Breast epithelium (tissue), 4 donors: ENCODE results near the gene EIPR1. TPM values are rescaled to one million over a fixed set of nuclear protein-coding genes. Genes with fewer than 3 reads are reported as not detected.

ENCODE experiments used
- DNase-seq, 2 donors: peaks; one replicate each; pipeline ENCODE4 v3.0.0-alpha.2; 2019; ENCODE audit warnings: low spot score in 2 of 2
- H3K27ac ChIP-seq, 2 donors: fragments of 200-600 bp; sonication (generic) in 1 of 2; one replicate each; pipeline ENCODE4 v1.5.1; 2016 to 2019; ENCODE audit warnings: mild to moderate bottlenecking in 1 of 2
- H3K27me3 ChIP-seq, 2 donors: fragments of 200-600 bp; sonication (generic) in 1 of 2; one replicate each; pipeline versions ENCODE4 v1.5.1 to v1.6.0; 2017 to 2019; ENCODE audit warnings: control low read depth in 1 of 2, mild to moderate bottlenecking in 1 of 2
- H3K36me3 ChIP-seq: fragments of 200-600 bp; one replicate; pipeline ENCODE4 v1.5.1; 2019
- H3K4me1 ChIP-seq, 2 donors: fragments of 200-600 bp; sonication (generic); one replicate each; pipeline ENCODE4 v1.5.1; 2016 to 2019; ENCODE audit warnings: control low read depth in 1 of 2
- H3K4me3 ChIP-seq, 3 donors: fragments of 200-600 bp; sonication (generic); 1 replicate in 2 of 3; 2 replicates in 1 of 3; pipeline ENCODE4 v1.5.1; 2016 to 2019; ENCODE audit warnings: mild to moderate bottlenecking in 3 of 3, moderate library complexity in 2 of 3
- H3K9me3 ChIP-seq, 2 donors: fragments of 200-600 bp; sonication (generic) in 1 of 2; one replicate each; pipeline ENCODE4 v1.5.1; 2016 to 2019; ENCODE audit warnings: control low read depth in 1 of 2
- POLR2A ChIP-seq: fragments of 450-650 bp; IDR thresholded peaks from one replicate; pipeline ENCODE4 v1.6.1; 2016; ENCODE audit warnings: antibody characterized with exemption, mild to moderate bottlenecking, moderate library complexity
- POLR2AphosphoS5 ChIP-seq, 3 donors: sonication (generic); formaldehyde crosslinking; IDR thresholded peaks; one replicate each; pipeline ENCODE4 v1.6.1; 2017; ENCODE audit warnings: antibody characterized with exemption in 3 of 3
- intact Hi-C: fragments of 100-400 bp; cut with DNase I; formaldehyde crosslinking; loops from one replicate; pipeline ENCODE4 v1.15.1; 2023; ENCODE audit warnings: low total_unique reads
- total RNA-seq, 3 donors: library from RNA; depleted of rRNA; stranded (reverse); fragments of >200 nt; gene quantifications; one replicate each; pipeline ENCODE4 v1.1.0, GENCODE V29; 2016
- TF ChIP-seq, protein P1 (sequence below), 3 donors: fragments of 450-650 bp; IDR thresholded peaks; one replicate each; pipeline ENCODE4 v1.5.1; 2016 to 2017; ENCODE audit warnings: antibody characterized with exemption in 3 of 3, mild to moderate bottlenecking in 3 of 3, moderate library complexity in 3 of 3

EIPR1 gene
- total RNA-seq, 3 donors from 2014 or later = 12.8 to 31.0 (median 23.3) TPM

DNA sequence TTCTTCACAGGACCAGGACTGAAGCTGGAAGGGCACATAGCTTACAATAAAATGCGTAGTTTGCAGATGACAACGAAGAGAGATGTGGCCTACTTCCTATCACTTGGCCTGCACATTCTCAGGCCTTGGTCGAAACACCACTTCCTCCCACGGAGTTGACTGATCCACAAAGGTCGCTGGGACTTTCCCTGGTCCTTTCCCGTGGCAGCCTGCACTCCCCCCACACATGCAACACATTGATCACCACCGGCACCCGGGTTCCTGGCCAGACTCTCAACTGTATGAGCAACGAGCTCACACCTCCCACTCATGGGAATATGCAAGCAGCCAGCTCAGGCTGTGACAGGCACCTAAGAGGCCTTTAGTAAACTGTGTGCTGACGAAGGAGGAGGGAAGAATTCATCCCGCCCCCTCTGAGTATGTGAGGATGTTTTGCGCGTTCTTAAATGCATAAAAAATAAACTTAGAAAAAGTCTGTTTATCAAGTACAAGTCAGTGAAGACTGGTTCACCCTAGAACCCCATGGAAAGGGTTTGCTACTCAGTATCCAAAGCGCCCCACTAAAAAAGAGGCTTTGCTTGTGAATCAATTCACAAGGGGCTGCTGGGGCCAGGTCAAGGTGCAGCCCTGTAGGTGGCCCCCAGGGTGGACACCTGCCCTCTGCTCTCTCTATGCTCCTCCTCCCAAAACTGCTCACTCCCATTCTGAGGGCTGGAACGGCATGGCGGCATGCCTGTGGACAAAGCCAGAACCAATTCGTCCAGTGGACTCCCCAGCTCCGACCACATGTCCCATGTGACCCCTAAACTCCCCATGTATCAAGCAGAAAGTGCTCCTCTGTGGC, 154.3 kb downstream of the EIPR1 start:
- TF ChIP-seq, protein P1, sequence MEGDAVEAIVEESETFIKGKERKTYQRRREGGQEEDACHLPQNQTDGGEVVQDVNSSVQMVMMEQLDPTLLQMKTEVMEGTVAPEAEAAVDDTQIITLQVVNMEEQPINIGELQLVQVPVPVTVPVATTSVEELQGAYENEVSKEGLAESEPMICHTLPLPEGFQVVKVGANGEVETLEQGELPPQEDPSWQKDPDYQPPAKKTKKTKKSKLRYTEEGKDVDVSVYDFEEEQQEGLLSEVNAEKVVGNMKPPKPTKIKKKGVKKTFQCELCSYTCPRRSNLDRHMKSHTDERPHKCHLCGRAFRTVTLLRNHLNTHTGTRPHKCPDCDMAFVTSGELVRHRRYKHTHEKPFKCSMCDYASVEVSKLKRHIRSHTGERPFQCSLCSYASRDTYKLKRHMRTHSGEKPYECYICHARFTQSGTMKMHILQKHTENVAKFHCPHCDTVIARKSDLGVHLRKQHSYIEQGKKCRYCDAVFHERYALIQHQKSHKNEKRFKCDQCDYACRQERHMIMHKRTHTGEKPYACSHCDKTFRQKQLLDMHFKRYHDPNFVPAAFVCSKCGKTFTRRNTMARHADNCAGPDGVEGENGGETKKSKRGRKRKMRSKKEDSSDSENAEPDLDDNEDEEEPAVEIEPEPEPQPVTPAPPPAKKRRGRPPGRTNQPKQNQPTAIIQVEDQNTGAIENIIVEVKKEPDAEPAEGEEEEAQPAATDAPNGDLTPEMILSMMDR (IDR thresholded peaks at IDR 0.05) = no peak
- no peak for TF ChIP-seq POLR2A
- TF ChIP-seq POLR2AphosphoS5 (IDR thresholded peaks at IDR 0.05) = no peak
- intact Hi-C loops = no loop called here
- H3K4me3 ChIP-seq = no peak overlapping the region

GRCh38 chr2:3222636-3223035, 155.0 kb downstream of the EIPR1 start:
- Histone ChIP-seq H3K9me3 (peaks cover 0 to 20% of the 10 kb centered on the region in 2 donors), H3K36me3 (no peaks in the 10 kb centered on the region), H3K27ac (peak overlapping the region; percentile 36 to 74), H3K4me3 (no peak overlapping the region), H3K4me1 (no peaks in the 10 kb centered on the region), H3K27me3 (no peaks in the 10 kb centered on the region)
- intact Hi-C loops = no loop called here
- DNase-seq = peak; percentile 41 to 70
- TF ChIP-seq POLR2AphosphoS5 (IDR thresholded peaks at IDR 0.05) (no peak), POLR2A (no peak)
- TF ChIP-seq, protein P1 (IDR thresholded peaks at IDR 0.05) = no peak

More for the DNA sequence above, 154.3 kb downstream of the EIPR1 start:
- no peak for DNase-seq
- Histone ChIP-seq H3K4me1 (no peaks in the 10 kb centered on the region), H3K36me3 (no peaks in the 10 kb centered on the region), H3K27ac (peak overlapping the region; percentile 36 to 74), H3K9me3 (peaks cover 0 to 26% of the 10 kb centered on the region in 2 donors), H3K27me3 (no peaks in the 10 kb centered on the region)

DNA sequence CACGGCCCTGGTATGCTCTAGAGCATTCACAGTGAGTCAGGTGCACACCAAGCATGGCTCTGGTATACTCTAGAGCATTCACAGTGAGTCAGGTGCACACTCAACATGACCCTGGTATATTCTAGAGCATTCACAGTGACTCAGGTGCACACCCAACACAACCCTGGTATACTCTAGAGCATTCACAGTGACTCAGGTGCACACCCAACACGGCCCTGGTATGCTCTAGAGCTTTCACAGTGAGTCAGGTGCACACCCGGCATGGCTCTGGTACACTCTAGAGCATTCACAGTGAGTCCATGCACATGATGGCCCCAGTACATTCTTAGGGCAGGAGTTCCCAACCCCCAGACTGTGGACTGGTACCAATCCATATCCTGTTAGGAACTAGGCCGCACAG, 158.1 kb downstream of the EIPR1 start:
- H3K27me3 ChIP-seq = no peaks in the 10 kb centered on the region
- H3K9me3 ChIP-seq = peaks cover 0 to 15% of the 10 kb centered on the region in 2 donors
- TF ChIP-seq, protein P1 (IDR thresholded peaks at IDR 0.05) = no peak
- TF ChIP-seq POLR2AphosphoS5 (IDR thresholded peaks at IDR 0.05) = no peak
- no peak for TF ChIP-seq POLR2A
- no peaks in the 10 kb centered on the region for H3K36me3 ChIP-seq
- no peak for DNase-seq
- H3K27ac ChIP-seq = no peak overlapping the region
- intact Hi-C loops = no loop called here
- no peaks in the 10 kb centered on the region for H3K4me1 ChIP-seq
- H3K4me3 ChIP-seq = no peak overlapping the region

GRCh38 chr2:3217646-3218045, 160.0 kb downstream of the EIPR1 start:
- H3K9me3 ChIP-seq = no peaks in the 10 kb centered on the region
- intact Hi-C loops = no loop called here
- H3K36me3 ChIP-seq = no peaks in the 10 kb centered on the region
- TF ChIP-seq POLR2AphosphoS5 (IDR thresholded peaks at IDR 0.05) = no peak
- TF ChIP-seq, protein P1 (IDR thresholded peaks at IDR 0.05) = no peak
- no peak for TF ChIP-seq POLR2A
- H3K4me3 ChIP-seq = no peak overlapping the region
- H3K4me1 ChIP-seq = no peaks in the 10 kb centered on the region
- H3K27me3 ChIP-seq = no peaks in the 10 kb centered on the region
- DNase-seq = no peak
- no peak overlapping the region for H3K27ac ChIP-seq

GRCh38 chr2:3216841-3217495, 160.7 kb downstream of the EIPR1 start:
- TF ChIP-seq POLR2AphosphoS5 (IDR thresholded peaks at IDR 0.05) (no peak), POLR2A (no peak)
- TF ChIP-seq, protein P1 (IDR thresholded peaks at IDR 0.05) = no peak
- intact Hi-C loops = no loop called here
- Histone ChIP-seq H3K9me3 (no peaks in the 10 kb centered on the region), H3K27ac (no peak overlapping the region), H3K4me3 (no peak overlapping the region), H3K27me3 (no peaks in the 10 kb centered on the region), H3K36me3 (no peaks in the 10 kb centered on the region), H3K4me1 (no peaks in the 10 kb centered on the region)
- no peak for DNase-seq
